Gastrocnemius medialis (tissue), 4 donors: Measurements from ENCODE around the gene PPP6R2. TPM values are rescaled to one million over a fixed set of nuclear protein-coding genes. Genes with fewer than 3 reads are reported as not detected.
A peak's percentile ranks its signal among the peaks of the same experiment; 100 is the strongest.

Source experiments
- ATAC-seq, 2 donors: fragments of 150-250 bp; one replicate each; pipeline ENCODE4 v1.9.1; 2016
- DNase-seq, 2 donors: peaks; one replicate each; pipeline ENCODE4 v3.0.0-alpha.2; 2019
- H3K27ac ChIP-seq, 4 donors: fragments of 200-600 bp; sonication (generic); 1 replicate in 1 of 4; 2 replicates in 3 of 4; pipeline ENCODE4 v1.5.1; 2016 to 2018; ENCODE audit warnings: mild to moderate bottlenecking in 2 of 4, moderate library complexity in 1 of 4
- H3K27me3 ChIP-seq, 3 donors: fragments of 200-600 bp; sonication (generic) in 2 of 3; 1 replicate in 1 of 3; 2 replicates in 2 of 3; pipeline versions ENCODE4 v1.5.1 to v1.6.0; 2016 to 2019; ENCODE audit warnings: mild to moderate bottlenecking in 1 of 3, moderate library complexity in 1 of 3
- H3K36me3 ChIP-seq, 2 donors: fragments of 200-600 bp; sonication (generic) in 1 of 2; one replicate each; pipeline ENCODE4 v1.5.1; 2017 to 2018
- H3K4me1 ChIP-seq, 2 donors: fragments of 200-600 bp; sonication (generic) in 1 of 2; one replicate each; pipeline ENCODE4 v1.5.1; 2016 to 2017; ENCODE audit warnings: mild to moderate bottlenecking in 2 of 2
- H3K4me3 ChIP-seq, 4 donors: fragments of 200-600 bp; sonication (generic) in 3 of 4; 1 replicate in 1 of 4; 2 replicates in 3 of 4; pipeline ENCODE4 v1.5.1; 2016 to 2019; ENCODE audit warnings: mild to moderate bottlenecking in 2 of 4
- H3K9me3 ChIP-seq, 3 donors: fragments of 200-600 bp; sonication (generic) in 2 of 3; 1 replicate in 1 of 3; 2 replicates in 2 of 3; pipeline ENCODE4 v1.5.1; 2016 to 2019
- POLR2A ChIP-seq, 2 donors: fragments of 450-650 bp; IDR thresholded peaks; one replicate each; pipeline ENCODE4 v1.6.1; 2017; ENCODE audit warnings: antibody characterized with exemption in 2 of 2, mild to moderate bottlenecking in 2 of 2, moderate library complexity in 2 of 2
- in situ Hi-C, 4 donors: fragments of 200-750 bp; cut with MboI; loops; one replicate each; pipeline versions ENCODE4 v1.15.0 to v1.8.0; 2017; ENCODE audit warnings: low sequenced_read_pairs in 4 of 4
- intact Hi-C: fragments of 100-400 bp; cut with DNase I; formaldehyde crosslinking; loops from one replicate; pipeline ENCODE4 v1.15.1; 2023; ENCODE audit warnings: low total_unique reads
- total RNA-seq, 4 donors: library from RNA; depleted of rRNA; stranded (reverse); fragments of >200 nt; gene quantifications; one replicate each; pipeline versions ENCODE4 v1.1.0 to v1.2.3, GENCODE V29; 2016
- TF ChIP-seq, protein P1 (sequence below), 5 experiments: fragments of 450-650 bp in 3 of 5; fragments of 200-600 bp in 2 of 5; sonication (generic) in 2 of 5; IDR thresholded peaks in 4 of 5; conservative IDR thresholded peaks in 1 of 5; 1 replicate in 4 of 5; 2 replicates in 1 of 5; pipeline ENCODE4 v1.5.1; 2016 to 2019; ENCODE audit warnings: antibody characterized with exemption in 5 of 5, mild to moderate bottlenecking in 3 of 5, moderate library complexity in 3 of 5

The PPP6R2 gene
- total RNA-seq, 4 donors from 2014 or later = 55.7 to 96.2 (median 74.1) TPM

DNA sequence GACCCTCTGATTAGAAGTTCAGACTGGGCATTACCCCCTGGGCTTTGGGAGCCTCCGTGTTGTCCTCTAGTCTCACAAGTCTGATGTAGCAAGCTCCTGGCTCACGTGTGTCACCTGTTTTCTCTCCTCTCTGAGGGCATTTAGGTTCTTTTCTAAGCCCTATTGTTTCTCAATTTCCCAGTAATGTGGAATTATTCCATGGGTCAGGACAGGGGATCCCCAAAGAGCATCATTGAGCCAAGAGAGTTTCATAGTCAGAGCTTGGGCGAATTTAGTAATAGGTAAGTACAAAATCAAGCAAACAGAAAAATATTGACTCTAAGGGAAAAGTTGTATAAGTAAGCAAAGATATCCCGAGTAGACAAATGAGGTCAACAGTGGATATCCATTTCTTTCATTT lies 57.3 kb downstream of the PPP6R2 start:
- no peak for ATAC-seq

DNA sequence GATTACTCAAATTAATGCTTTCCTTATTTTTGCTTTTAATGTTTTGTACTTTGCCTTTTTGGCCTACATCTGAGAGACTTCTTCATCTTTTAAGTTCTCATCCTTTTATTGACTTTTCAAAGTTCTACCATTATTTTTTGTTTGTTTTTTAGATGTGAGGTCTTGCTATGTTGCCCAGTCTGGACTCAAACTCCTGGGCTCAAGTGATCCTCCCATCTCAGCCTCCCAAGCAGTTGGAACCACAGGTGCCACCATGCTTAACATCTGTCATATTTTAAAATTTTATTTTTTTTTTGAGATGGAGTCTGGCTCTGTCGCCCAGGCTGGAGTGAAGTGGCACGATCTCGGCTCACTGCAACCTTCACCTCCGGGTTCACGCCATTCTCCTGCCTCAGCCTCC lies 57.8 kb downstream of the PPP6R2 start:
- in situ Hi-C loops (no loop called here), intact Hi-C loops (no loop called here)
- no peak for ATAC-seq
- Histone ChIP-seq H3K4me1 (peaks cover 13 to 23% of the 10 kb centered on the region in 2 donors), H3K36me3 (peaks cover 0 to 3% of the 10 kb centered on the region in 2 donors), H3K9me3 (no peaks in the 10 kb centered on the region), H3K27me3 (no peaks in the 10 kb centered on the region), H3K4me3 (no peak overlapping the region), H3K27ac (no peak overlapping the region)
- TF ChIP-seq POLR2A (IDR thresholded peaks at IDR 0.05) = no peak
- TF ChIP-seq, protein P1, sequence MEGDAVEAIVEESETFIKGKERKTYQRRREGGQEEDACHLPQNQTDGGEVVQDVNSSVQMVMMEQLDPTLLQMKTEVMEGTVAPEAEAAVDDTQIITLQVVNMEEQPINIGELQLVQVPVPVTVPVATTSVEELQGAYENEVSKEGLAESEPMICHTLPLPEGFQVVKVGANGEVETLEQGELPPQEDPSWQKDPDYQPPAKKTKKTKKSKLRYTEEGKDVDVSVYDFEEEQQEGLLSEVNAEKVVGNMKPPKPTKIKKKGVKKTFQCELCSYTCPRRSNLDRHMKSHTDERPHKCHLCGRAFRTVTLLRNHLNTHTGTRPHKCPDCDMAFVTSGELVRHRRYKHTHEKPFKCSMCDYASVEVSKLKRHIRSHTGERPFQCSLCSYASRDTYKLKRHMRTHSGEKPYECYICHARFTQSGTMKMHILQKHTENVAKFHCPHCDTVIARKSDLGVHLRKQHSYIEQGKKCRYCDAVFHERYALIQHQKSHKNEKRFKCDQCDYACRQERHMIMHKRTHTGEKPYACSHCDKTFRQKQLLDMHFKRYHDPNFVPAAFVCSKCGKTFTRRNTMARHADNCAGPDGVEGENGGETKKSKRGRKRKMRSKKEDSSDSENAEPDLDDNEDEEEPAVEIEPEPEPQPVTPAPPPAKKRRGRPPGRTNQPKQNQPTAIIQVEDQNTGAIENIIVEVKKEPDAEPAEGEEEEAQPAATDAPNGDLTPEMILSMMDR (IDR thresholded peaks at IDR 0.05 in 4 of 5, conservative IDR thresholded peaks at IDR 0.05 in 1 of 5) = no peak
- DNase-seq = no peak

More for the DNA sequence above, 57.3 kb downstream of the PPP6R2 start:
- Histone ChIP-seq H3K4me1 (peaks cover 13 to 23% of the 10 kb centered on the region in 2 donors), H3K27ac (peak overlapping the region; percentile 26 to 77 (median 68)), H3K27me3 (no peaks in the 10 kb centered on the region), H3K4me3 (no peak overlapping the region), H3K9me3 (no peaks in the 10 kb centered on the region), H3K36me3 (peaks cover 0 to 8% of the 10 kb centered on the region in 2 donors)
- in situ Hi-C loops = no loop called here
- TF ChIP-seq, protein P1 (IDR thresholded peaks at IDR 0.05 in 4 of 5, conservative IDR thresholded peaks at IDR 0.05 in 1 of 5) = no peak
- TF ChIP-seq POLR2A (IDR thresholded peaks at IDR 0.05) = no peak
- DNase-seq = no peak
- intact Hi-C loops = no loop called here

DNA sequence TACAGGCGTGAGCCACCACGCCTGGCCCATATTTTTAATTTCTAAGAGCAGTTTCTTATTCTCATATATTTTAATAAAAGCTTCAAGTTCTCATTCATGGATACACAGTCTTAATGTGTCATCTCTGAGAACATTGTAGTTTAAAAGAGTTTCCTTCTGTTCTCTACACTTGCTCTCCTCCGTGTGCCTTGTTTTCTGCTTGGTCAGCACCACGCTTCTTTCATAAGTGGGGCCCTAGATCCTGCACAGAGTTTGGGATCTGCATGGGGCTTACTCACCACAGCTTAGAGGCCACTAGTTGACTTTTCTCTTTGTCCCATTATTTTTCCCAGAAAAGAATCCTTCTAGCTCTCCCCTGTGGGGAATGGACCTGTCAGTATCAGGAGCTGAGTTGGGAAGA lies 58.8 kb downstream of the PPP6R2 start:
- intact Hi-C loops = no loop called here
- Histone ChIP-seq H3K36me3 (peaks cover 0 to 5% of the 10 kb centered on the region in 2 donors), H3K9me3 (no peaks in the 10 kb centered on the region), H3K4me1 (peaks cover 13 to 23% of the 10 kb centered on the region in 2 donors), H3K27ac (no peak overlapping the region), H3K4me3 (no peak overlapping the region), H3K27me3 (no peaks in the 10 kb centered on the region)
- DNase-seq (no peak), ATAC-seq (no peak)
- in situ Hi-C loops = no loop called here
- TF ChIP-seq POLR2A (IDR thresholded peaks at IDR 0.05) = no peak
- TF ChIP-seq, protein P1 (IDR thresholded peaks at IDR 0.05 in 4 of 5, conservative IDR thresholded peaks at IDR 0.05 in 1 of 5) = no peak

DNA sequence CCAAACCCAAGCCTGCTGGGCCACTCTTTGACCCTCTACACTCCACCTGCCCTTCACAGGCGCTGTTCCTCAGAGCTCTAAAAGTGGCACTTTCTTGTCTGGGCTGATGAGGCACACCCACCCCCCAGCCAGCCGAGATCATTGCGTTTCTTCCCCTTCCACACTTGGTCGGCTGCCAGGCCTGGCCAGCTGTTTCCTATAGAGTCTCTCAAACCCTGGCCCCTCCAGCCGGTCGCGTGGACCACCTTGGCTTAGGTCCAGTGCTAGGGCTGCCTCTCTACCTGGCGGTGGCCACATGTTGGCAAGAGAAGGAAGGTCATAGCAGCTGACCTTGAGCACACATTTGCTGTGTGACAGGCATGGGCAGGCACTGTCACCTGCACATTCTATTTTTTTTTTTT lies 60.6 kb downstream of the PPP6R2 start:
- Histone ChIP-seq H3K27ac (peak overlapping the region in 2 of 4 donors; percentile 7 to 38), H3K4me1 (peaks cover 10 to 21% of the 10 kb centered on the region in 2 donors), H3K36me3 (peaks cover 0 to 21% of the 10 kb centered on the region in 2 donors), H3K27me3 (no peaks in the 10 kb centered on the region), H3K4me3 (no peak overlapping the region), H3K9me3 (no peaks in the 10 kb centered on the region)
- intact Hi-C loops (no loop called here), in situ Hi-C loops (no loop called here)
- ATAC-seq (no peak), DNase-seq (peak; percentile 17 to 50)
- TF ChIP-seq, protein P1 (IDR thresholded peaks at IDR 0.05 in 4 of 5, conservative IDR thresholded peaks at IDR 0.05 in 1 of 5) = no peak
- no peak for TF ChIP-seq POLR2A (IDR thresholded peaks at IDR 0.05)
